ENCODE results near the gene IL19.
"Not testable (repeated sequence)": the region's sequence is repeated elsewhere in the genome, so short reads cannot be mapped to it uniquely, and the experiment has no call there.

IL19 gene

GRCh38 chr1:206834711-206835110, 64.1 kb downstream of the IL19 start:
- DNase-seq: no peak

- DNase-seq: no peak
These were observed 64.6 kb downstream of the IL19 start for GRCh38 chr1:206835186-206835585.

GRCh38 chr1:206836111-206836510, 65.5 kb downstream of the IL19 start:
- DNase-seq: no peak

- no peak for DNase-seq
These were observed 68.5 kb downstream of the IL19 start for GRCh38 chr1:206839006-206839560.

GRCh38 chr1:206839857-206840256, 69.3 kb downstream of the IL19 start:
- DNase-seq: no peak

- DNase-seq: no peak
These were observed 71.2 kb downstream of the IL19 start for GRCh38 chr1:206841609-206842323.

- DNase-seq: no peak
These were observed 72.3 kb downstream of the IL19 start for GRCh38 chr1:206842854-206843253.

- DNase-seq: no peak
These were observed 73.1 kb downstream of the IL19 start for GRCh38 chr1:206843626-206844025.

- DNase-seq: no peak
These were observed 75.9 kb downstream of the IL19 start for GRCh38 chr1:206846487-206846886.

- no peak for DNase-seq
These were observed 76.8 kb downstream of the IL19 start for GRCh38 chr1:206847337-206847834.

- no peak for DNase-seq
These were observed 77.4 kb downstream of the IL19 start for GRCh38 chr1:206847946-206848345.

GRCh38 chr1:206850401-206850800, 79.8 kb downstream of the IL19 start:
- DNase-seq: no peak

GRCh38 chr1:206851341-206852010, 80.9 kb downstream of the IL19 start:
- DNase-seq: no peak

- DNase-seq: not testable (repeated sequence)
These were observed 82.1 kb downstream of the IL19 start for GRCh38 chr1:206852662-206853061.

GRCh38 chr1:206853696-206854095, 83.1 kb downstream of the IL19 start:
- DNase-seq: not testable (repeated sequence)

- DNase-seq: no peak
These were observed 84.0 kb downstream of the IL19 start for GRCh38 chr1:206854401-206855129.

GRCh38 chr1:206855859-206856258, 85.3 kb downstream of the IL19 start:
- DNase-seq: no peak

- DNase-seq: no peak
These were observed 86.3 kb downstream of the IL19 start for GRCh38 chr1:206856674-206857464.

- DNase-seq: no peak
These were observed 88.5 kb downstream of the IL19 start for GRCh38 chr1:206859082-206859521.

GRCh38 chr1:206860165-206860564, 89.6 kb downstream of the IL19 start:
- DNase-seq: no peak

GRCh38 chr1:206863266-206863665, 92.7 kb downstream of the IL19 start:
- DNase-seq: no peak

- DNase-seq: peak; percentile 88
These were observed 94.5 kb downstream of the IL19 start, which contains the start of gene IL20 for GRCh38 chr1:206864939-206865671. TSS of gene IL20 (plus strand) at chr1:206865623. CDS start at chr1:206865853, 230 bp downstream.
